Measurements from ENCODE around the gene PDE1C.

Gene PDE1C

GRCh38 chr7:31819031-31819430 is 251.2 kb downstream of the PDE1C start:
- DNase-seq, result no peak

- no peak for DNase-seq
Observed at GRCh38 chr7:31816810-31817209, 253.4 kb downstream of the PDE1C start.

GRCh38 chr7:31815796-31816195 is 254.4 kb downstream of the PDE1C start:
- no peak for DNase-seq

- no peak for DNase-seq
Observed at GRCh38 chr7:31814187-31814586, 256.0 kb downstream of the PDE1C start.

GRCh38 chr7:31811650-31812461 is 258.4 kb downstream of the PDE1C start:
- no peak for DNase-seq

GRCh38 chr7:31805209-31805818 is 264.9 kb downstream of the PDE1C start:
- DNase-seq, result no peak

GRCh38 chr7:31796375-31796774 is 273.8 kb downstream of the PDE1C start:
- DNase-seq, result no peak

- no peak for DNase-seq
Observed at GRCh38 chr7:31794851-31795344, 275.3 kb downstream of the PDE1C start.

GRCh38 chr7:31791881-31792280 is 278.3 kb downstream of the PDE1C start:
- no peak for DNase-seq

GRCh38 chr7:31788883-31789680 is 281.1 kb downstream of the PDE1C start:
- DNase-seq, result no peak

- no peak for DNase-seq
Observed at GRCh38 chr7:31788445-31788844, 281.8 kb downstream of the PDE1C start.

- DNase-seq, result no peak
Observed at GRCh38 chr7:31786326-31786725, 283.9 kb downstream of the PDE1C start.

- DNase-seq, result no peak
Observed at GRCh38 chr7:31785101-31785500, 285.1 kb downstream of the PDE1C start.

GRCh38 chr7:31783221-31783620 is 287.0 kb downstream of the PDE1C start:
- no peak for DNase-seq

- no peak for DNase-seq
Observed at GRCh38 chr7:31782411-31782991, 287.7 kb downstream of the PDE1C start.

GRCh38 chr7:31778296-31778695 is 291.9 kb downstream of the PDE1C start:
- DNase-seq, result no peak

- no peak for DNase-seq
Observed at GRCh38 chr7:31776616-31777015, 293.6 kb downstream of the PDE1C start.

- DNase-seq, result no peak
Observed at GRCh38 chr7:31775556-31775955, 294.7 kb downstream of the PDE1C start.

GRCh38 chr7:31772211-31772610 is 298.0 kb downstream of the PDE1C start:
- no peak for DNase-seq

- DNase-seq, result no peak
Observed at GRCh38 chr7:31767686-31768358, 302.4 kb downstream of the PDE1C start.

GRCh38 chr7:31764462-31764861 is 305.7 kb downstream of the PDE1C start:
- no peak for DNase-seq

GRCh38 chr7:31763548-31763947 is 306.7 kb downstream of the PDE1C start:
- no peak for DNase-seq

GRCh38 chr7:31761646-31762045 is 308.6 kb downstream of the PDE1C start:
- DNase-seq, result no peak
